NB4 (cell line): ENCODE data around the gene NUDCD3.

Experiments used
- DNase-seq: peaks from one replicate; pipeline ENCODE4 v3.0.0; 2010; ENCODE audit warnings: low read depth
- H3K4me3 ChIP-seq: one replicate; pipeline ENCODE4 v1.5.1; 2011; ENCODE audit warnings: mild to moderate bottlenecking, low read depth, low read length, moderate library complexity
- MAX ChIP-seq: IDR thresholded peaks from 2 replicates; pipeline ENCODE4 v1.6.1; 2011; ENCODE audit warnings: low read depth, low read length
- MYC ChIP-seq: IDR thresholded peaks from 2 replicates; pipeline ENCODE4 v1.6.1; 2011; ENCODE audit warnings: low read depth, low read length
- POLR2A ChIP-seq: IDR thresholded peaks from 2 replicates; pipeline ENCODE4 v1.6.1; 2011; ENCODE audit warnings: mild to moderate bottlenecking; ENCODE audit not compliant: insufficient read length; ENCODE audit errors: extremely low read depth
- TF ChIP-seq, protein P1 (sequence below): IDR thresholded peaks from one replicate; pipeline ENCODE4 v1.5.1; 2012; ENCODE audit warnings: low read depth, low read length

NUDCD3 gene

DNA sequence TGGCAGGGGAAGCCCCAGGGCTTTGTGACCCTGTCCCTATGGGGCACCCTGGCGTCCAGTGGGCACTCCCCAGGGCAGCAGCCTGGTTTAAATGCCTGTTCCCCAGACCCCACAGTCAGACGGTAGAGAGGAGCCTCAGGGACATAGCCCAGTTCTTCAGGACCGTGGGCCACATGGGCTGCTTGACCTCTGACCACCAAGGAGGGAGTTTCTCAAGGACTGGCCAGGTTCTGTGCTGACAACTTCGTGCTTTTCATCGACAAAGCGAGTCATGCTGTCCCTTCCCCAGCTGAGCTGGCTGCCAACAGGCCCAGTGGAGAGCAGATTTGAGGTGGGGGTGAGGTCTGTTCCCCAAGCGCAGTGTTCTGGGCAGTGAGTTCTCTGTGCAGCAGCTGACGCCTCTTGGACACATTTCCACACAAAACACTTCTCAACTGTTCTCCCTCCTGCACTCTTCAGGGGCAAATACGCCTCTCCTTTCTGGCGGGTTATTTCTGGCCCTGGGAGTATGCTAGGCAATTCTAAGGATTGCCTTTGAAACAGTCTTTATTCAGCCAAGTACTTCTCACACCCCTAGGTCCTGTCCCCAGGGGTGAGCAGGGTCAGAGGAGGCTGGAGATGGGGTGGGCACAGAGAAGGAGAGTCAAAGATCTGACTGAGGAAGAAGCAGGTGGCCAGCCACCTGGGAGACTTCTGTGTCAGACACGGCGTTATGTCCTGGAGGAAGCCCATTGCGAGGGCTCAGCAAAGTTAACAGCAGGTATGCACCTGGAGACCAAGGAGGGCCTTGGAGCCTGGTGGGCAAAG, 107.8 kb downstream of the NUDCD3 start:
- no peak overlapping the region for H3K4me3 ChIP-seq
- TF ChIP-seq POLR2A (no peak), MYC (no peak), MAX (no peak)
- TF ChIP-seq, protein P1, sequence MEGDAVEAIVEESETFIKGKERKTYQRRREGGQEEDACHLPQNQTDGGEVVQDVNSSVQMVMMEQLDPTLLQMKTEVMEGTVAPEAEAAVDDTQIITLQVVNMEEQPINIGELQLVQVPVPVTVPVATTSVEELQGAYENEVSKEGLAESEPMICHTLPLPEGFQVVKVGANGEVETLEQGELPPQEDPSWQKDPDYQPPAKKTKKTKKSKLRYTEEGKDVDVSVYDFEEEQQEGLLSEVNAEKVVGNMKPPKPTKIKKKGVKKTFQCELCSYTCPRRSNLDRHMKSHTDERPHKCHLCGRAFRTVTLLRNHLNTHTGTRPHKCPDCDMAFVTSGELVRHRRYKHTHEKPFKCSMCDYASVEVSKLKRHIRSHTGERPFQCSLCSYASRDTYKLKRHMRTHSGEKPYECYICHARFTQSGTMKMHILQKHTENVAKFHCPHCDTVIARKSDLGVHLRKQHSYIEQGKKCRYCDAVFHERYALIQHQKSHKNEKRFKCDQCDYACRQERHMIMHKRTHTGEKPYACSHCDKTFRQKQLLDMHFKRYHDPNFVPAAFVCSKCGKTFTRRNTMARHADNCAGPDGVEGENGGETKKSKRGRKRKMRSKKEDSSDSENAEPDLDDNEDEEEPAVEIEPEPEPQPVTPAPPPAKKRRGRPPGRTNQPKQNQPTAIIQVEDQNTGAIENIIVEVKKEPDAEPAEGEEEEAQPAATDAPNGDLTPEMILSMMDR, result no peak
- no peak for DNase-seq

- TF ChIP-seq POLR2A, result no peak
- TF ChIP-seq, protein P1, result no peak
- DNase-seq, result no peak
- no peak overlapping the region for H3K4me3 ChIP-seq
Observed at GRCh38 chr7:44381494-44382220, 108.8 kb downstream of the NUDCD3 start.

DNA sequence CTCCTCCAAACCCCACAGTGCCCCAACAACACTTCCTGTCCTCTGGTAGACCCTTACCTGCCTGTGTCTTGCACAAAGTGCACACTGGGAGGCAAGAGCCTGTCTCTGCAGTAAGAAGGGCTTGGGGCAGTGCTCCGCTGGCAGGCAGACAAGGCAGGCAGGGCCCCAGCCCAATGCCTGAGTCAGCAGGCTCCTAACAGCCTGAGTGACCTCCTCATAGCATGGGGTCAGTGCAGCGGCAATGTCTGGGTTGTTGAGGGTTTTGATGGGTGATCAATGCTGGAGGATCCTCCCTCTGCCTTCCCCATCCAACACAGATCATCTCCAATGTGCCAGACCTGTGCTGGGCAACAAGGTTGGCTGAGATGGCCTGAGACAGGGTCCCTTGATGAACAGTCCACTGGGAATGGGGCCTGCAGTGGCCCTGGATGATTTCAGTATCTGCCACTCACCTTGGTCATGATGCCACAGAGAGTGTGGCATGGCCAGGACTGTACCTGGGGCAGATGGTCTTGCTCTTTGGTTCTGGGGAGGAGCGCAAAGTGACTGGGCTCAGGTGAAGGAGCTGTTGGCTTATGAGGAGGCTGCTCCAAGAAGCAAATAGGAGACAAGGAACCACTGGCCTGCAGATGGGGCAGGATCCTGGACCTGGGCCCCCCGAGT, 109.5 kb downstream of the NUDCD3 start:
- no peak for DNase-seq
- no peak overlapping the region for H3K4me3 ChIP-seq
- TF ChIP-seq, protein P1, result no peak
- TF ChIP-seq POLR2A, result peak; percentile 11

DNA sequence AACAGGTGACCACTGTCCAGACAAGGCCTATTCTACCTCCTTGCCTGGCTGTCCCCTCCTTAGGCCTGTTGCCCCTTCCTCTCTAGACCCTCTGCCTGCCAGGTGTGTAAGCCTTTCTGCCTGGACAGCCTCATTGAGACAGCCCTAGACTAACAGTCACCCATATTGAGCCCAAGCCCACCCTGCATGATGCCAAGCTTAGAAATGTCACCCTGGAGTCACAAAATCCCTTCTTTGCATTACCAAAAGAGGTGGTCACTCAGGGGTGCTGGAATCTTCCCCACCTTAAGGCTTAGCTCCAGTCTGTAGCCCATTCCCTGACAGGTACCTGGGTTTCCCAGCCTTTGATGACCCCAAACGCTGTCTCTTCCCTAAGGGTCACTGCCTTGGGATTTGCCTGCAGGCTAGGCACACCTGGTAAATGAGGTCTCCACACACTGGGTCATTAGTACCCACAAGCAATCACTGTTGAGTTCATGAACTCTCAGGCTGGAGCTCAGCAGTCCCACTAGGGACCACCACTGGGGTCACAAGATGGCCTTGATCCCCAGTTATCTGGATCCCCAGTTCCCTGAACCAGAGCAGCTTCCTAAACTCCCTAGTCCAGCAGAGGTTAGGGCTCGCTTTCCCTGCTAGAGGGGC, 110.1 kb downstream of the NUDCD3 start:
- no peak for DNase-seq
- TF ChIP-seq MYC (no peak), MAX (no peak), POLR2A (no peak)
- TF ChIP-seq, protein P1, result no peak
- no peak overlapping the region for H3K4me3 ChIP-seq

DNA sequence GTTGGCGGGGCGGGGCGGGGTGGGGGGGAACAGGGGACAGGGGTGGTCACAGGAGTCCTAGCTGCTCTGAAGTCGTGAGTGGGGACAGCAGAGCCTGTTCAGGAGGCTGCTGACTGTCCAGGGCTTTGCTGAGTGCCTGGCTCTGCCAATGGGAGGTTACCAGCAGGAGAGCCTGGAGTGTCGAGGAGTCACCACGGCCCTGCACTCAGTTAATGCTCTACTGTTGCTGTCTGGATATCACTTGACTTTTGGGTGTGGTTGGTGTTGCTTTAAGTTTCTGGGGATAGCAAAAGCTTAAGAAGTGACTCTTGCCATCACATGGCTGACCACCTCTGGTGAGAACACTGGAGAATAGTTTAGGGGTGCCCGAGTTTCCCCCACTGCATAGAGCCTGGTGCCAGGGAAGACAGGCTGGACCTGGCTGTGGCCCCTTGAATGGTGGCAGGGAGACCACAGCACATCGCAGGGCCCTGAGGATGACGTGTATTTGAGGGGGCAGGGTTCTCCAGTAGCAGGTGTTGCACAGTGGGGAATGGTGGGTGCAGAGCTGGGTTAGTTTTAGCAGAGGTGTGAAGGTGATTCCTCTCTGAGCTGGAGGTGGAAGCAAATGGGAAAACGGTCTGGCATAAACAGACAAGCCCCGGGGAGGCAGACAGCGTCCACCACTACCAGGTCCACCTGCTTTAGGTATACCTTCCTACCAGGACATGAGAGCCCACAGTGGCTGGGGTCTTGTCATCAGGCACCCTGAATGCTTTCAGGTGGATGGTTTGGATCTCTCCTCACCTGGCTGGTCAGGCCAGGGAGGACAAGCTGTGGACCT, 110.9 kb downstream of the NUDCD3 start:
- no peak for DNase-seq

More for the DNA sequence above, 110.9 kb downstream of the NUDCD3 start:
- TF ChIP-seq, protein P1, result no peak
- no peak for TF ChIP-seq POLR2A
- no peak for TF ChIP-seq MAX
- no peak for TF ChIP-seq MYC
- H3K4me3 ChIP-seq, result no peak overlapping the region
